Measurements from ENCODE around the gene POLR2J.
"Not testable (repeated sequence)": the region's sequence is repeated elsewhere in the genome, so short reads cannot be mapped to it uniquely, and the experiment has no call there.

DNA sequence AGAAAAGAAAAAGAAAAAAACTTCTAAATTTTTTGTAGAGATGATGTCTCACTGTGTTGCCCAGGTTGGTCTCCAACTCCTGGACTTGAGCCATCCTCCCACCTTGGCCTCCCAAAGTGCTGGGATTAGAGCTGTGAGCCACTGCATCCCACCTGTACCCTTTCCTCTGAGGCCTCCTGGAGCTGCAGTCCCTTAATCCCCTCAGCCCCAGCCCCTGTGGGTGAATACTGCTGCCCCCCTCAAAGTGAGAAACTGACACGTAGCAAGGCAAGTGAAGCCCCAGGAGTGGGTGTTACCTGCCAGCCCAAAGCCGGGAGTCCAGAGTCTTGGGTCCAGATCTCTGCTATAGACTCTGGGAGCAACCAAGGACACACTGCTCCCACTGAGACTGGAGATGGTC lies 46.1 kb upstream of the POLR2J start:
- TF ChIP-seq POLR2A, POLR2AphosphoS5, EP300 (IDR thresholded peaks at IDR 0.05): not testable (repeated sequence)
- TF ChIP-seq, protein P1, sequence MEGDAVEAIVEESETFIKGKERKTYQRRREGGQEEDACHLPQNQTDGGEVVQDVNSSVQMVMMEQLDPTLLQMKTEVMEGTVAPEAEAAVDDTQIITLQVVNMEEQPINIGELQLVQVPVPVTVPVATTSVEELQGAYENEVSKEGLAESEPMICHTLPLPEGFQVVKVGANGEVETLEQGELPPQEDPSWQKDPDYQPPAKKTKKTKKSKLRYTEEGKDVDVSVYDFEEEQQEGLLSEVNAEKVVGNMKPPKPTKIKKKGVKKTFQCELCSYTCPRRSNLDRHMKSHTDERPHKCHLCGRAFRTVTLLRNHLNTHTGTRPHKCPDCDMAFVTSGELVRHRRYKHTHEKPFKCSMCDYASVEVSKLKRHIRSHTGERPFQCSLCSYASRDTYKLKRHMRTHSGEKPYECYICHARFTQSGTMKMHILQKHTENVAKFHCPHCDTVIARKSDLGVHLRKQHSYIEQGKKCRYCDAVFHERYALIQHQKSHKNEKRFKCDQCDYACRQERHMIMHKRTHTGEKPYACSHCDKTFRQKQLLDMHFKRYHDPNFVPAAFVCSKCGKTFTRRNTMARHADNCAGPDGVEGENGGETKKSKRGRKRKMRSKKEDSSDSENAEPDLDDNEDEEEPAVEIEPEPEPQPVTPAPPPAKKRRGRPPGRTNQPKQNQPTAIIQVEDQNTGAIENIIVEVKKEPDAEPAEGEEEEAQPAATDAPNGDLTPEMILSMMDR (IDR thresholded peaks at IDR 0.05), result not testable (repeated sequence)

Measured in gastroesophageal sphincter (tissue), 3 donors.